NCI-H2227 (cell line): ENCODE measurements around the gene ABCA13.

Experiments
- DNase-seq: peaks from one replicate; lab custom pipeline; 2025; ENCODE audit not compliant: unreplicated experiment; lab: John Stamatoyannopoulos, UW

The ABCA13 gene

GRCh38 chr7:48505051-48505450 lies 333.8 kb downstream of the ABCA13 start:
- no peak for DNase-seq

- no peak for DNase-seq
Measured at GRCh38 chr7:48505466-48505865, 334.2 kb downstream of the ABCA13 start.

DNA sequence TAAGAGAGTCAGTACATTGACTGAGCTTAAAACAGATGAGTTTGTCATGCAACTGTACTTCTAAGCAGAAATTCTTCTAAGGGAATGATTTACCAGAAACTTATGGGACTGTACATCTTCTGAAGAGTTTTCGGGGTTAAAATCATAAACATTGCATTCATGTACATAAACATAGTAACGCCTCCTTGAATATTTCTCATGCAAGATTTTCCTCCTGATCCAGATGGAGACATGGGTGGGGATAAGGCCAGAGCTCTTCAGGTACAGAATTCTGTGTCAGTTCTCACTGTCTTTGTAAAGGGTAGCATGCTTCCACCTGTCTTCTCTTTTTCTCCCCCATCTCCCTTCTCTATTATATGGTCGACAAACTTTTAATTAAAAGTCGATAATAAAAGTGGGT lies 335.3 kb downstream of the ABCA13 start:
- DNase-seq: no peak

DNA sequence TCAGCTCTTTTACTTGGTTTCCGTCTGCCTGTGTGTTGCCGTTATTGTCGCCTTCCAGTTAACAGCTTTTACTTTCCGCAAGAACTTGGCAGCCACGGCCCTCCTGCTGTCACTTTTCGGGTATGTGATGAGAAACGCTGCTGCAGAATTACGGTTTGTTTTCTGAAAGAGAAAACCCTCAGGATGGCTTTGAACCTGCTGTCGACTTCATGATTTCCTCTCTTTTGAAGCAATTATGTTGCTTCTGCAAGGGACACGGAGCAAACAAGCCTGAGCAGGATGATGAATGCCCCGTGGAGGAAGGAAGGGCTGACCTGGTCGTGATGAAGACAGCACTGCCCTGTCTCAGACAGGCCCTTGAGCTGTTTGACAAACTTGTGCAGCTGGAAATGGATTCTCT lies 339.8 kb downstream of the ABCA13 start:
- DNase-seq: no peak

GRCh38 chr7:48512892-48513291 lies 341.6 kb downstream of the ABCA13 start:
- no peak for DNase-seq

GRCh38 chr7:48515171-48515570 lies 343.9 kb downstream of the ABCA13 start:
- DNase-seq: no peak

- no peak for DNase-seq
Measured at GRCh38 chr7:48518092-48518491, 346.8 kb downstream of the ABCA13 start.

GRCh38 chr7:48522692-48523091 lies 351.4 kb downstream of the ABCA13 start:
- no peak for DNase-seq

DNA sequence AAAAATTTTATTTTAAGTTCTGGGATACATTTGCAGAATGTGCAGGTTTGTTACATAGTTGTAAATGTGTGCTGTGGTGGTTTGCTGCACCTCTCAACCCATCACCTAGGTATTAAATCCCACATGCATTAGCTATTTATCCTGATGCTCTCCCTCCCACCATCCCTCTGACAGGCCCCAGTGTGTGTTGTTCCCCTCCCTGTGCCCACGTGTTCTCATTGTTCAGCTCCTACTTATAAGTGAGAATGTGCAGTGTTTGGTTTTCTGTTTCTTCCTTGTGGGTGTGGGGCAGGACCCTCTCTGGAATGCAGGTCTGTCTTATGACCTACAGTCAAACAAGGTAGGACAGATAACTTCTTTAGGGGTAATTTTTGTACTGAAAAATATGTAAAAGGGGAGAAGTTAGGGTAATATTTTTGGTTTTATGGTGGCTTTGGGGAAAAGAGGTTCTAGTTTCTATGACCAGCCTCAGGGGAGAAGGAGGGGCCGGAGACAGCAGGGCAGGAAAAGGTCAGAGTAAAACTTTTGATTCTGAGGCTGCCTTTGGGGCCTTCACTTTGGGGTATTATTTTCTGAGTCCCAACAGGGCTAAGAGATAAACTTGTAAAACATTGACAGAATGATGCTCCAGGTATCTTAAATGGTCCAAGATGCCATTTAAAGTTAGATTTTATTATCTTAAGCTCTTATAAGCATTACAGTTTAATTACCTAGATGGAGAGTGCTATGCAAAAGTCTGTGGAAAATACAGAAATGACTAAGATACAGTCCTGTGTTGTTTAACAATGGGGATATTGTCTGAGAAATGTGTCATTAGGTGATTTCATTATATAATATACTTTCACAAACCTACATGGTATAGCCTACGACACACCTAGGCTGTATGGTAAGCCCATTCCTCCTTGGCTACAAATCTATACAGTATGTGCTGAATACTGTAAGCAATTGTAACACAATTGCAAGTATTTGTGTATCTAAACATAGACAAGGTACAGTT lies 354.8 kb downstream of the ABCA13 start:
- DNase-seq: no peak

- DNase-seq: no peak
Measured at GRCh38 chr7:48528646-48529045, 357.4 kb downstream of the ABCA13 start.

DNA sequence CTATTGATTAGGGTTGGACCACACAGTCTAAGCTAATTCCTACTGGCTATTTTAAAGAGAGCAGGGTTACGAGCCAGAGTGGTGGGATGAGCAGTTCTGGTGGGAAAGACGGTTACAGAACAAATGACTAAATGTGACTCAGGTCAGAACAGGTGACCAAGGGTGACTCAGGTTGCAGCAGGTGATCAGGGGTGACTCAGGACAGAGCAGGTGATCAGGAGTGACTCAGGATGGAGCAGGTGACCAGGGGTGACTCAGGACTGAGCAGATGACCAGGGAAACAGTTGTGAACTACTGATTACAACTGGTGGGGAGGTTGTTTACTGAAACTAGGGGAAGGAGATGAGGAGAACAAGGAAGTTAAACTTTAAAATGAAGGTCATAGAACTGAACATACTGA lies 366.3 kb downstream of the ABCA13 start:
- no peak for DNase-seq

DNA sequence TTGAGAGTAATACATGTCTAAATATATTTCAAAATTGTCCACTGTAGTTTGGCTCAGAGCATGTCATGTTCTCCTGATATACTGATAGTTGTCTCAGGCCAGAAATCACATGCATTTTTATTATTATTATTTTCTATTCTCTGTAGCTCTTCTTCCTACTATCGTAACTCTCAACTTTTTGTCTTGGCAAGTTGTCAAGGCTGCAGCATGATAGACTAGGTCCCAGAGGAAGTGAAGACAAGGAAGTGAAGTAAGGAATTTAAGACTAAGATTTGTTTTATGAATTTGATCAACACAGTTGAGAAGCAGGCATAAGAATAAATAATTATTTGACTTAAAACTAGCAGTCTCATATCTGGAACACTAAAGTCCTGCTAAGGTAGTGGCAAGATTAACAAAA lies 369.5 kb downstream of the ABCA13 start:
- no peak for DNase-seq

DNA sequence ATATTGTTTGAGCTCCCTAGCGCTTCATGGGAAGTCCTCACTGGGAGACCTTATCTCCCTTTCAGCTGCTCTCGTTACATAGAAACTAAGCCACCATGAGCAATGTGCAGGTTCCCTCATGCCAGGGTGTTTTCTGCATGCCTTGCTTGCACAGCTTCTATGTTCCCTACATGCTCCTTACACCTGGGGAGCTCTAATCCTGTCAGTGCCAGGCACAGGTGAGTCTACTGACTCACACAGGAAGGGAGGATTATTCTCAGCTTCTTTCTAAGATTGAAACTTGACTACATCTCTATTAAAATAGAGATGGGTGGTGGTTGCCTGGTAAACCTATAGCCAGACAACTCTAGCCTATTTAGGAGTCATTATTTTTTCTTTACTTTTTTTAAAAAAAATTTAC lies 377.4 kb downstream of the ABCA13 start:
- no peak for DNase-seq

- DNase-seq: no peak
Measured at GRCh38 chr7:48551652-48552051, 380.4 kb downstream of the ABCA13 start.

DNA sequence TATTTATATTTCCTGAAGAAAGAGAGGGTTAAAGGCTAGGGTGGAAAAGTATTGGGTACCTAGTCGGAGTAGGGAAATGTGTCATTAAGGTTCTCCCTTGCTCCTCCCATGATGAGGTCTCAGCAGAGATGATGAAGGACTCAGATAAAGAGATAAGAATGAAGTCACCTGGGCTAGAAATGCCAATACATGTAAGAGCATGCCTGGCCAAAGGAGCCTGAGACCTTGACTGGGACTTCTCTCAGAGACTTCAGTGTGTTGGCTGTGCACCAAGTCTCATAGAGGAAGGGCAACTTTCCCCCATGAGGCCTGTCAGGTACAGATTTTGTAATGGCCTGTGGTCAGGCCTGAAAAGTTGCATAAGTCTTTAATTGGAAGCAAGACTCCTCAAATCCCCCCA lies 392.1 kb downstream of the ABCA13 start:
- no peak for DNase-seq

- DNase-seq: no peak
Measured at GRCh38 chr7:48575516-48575915, 404.3 kb downstream of the ABCA13 start.

DNA sequence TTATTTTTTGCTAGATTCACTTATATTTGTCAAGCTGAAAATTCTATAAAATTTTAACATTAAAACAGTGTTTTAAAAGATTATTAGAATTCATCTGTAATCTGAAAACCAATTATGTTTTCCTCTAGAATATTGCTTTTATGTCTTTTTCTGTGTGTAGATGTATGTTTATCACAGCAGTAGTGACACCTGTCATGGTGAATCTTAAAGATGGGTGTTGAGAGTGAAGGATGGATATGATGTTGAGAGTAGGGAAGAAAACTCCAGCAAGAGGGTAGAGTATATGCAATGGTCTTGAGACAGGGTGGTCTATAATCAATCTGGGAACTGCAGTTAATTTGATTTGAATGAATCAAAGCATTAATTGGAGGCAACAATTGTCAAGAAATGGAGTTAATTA lies 416.2 kb downstream of the ABCA13 start:
- no peak for DNase-seq

- no peak for DNase-seq
Measured at GRCh38 chr7:48594349-48594748, 423.1 kb downstream of the ABCA13 start.

DNA sequence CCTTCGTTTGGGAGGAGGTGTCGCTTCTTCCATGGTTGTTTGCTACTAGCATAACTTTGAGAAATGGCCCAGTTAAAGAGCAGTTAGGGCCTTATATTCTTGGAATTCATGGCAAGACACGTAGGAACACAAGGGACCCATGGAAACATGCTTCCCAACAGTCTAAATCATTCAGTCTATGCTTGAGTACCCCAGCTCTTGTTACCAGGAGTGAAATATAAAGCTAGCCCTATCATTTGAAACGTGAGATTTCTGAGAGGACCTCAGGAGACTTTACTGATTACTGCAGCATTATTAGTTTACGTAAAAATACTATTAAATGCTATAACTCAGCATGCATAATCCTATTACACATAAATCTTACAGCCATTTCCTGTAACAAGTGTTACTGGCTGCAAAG lies 424.5 kb downstream of the ABCA13 start:
- DNase-seq: no peak

DNA sequence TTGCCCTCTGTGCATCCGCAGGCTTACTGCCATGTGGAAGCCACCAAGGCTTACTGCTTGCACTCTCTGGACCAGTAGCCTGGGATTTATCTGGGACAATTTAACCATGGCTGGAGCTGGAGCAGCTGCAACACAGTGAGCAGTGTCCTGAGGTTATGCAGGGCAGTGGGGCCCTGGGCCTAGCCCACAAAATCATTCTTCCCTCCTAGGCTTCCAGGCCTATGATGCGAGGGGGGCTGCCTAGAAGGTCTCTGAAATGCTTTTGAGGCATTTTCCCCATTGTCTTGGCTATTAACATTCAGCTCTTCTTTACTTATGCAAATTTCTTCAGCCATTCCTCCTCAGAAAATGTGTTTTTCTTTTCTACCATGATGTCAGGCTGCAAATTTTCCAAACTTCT lies 439.4 kb downstream of the ABCA13 start:
- no peak for DNase-seq

DNA sequence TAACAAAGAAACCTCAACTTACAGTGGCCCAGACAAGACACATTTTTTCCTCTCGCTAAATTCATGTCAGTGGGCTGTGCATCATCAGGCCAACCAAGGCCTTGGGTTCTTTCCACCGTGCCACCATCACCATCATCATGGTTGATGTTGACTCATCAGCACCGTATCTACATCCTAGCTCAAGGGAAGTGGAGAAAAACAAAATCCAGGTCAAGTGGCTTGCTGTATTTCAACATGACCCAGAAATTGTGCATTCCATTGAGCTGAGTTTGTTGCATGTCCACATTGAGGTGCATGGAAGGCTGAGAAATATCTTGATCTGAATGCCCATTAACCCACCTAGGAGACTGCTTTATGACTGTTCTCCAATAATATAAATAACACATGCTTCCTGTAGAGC lies 440.7 kb downstream of the ABCA13 start:
- DNase-seq: no peak

DNA sequence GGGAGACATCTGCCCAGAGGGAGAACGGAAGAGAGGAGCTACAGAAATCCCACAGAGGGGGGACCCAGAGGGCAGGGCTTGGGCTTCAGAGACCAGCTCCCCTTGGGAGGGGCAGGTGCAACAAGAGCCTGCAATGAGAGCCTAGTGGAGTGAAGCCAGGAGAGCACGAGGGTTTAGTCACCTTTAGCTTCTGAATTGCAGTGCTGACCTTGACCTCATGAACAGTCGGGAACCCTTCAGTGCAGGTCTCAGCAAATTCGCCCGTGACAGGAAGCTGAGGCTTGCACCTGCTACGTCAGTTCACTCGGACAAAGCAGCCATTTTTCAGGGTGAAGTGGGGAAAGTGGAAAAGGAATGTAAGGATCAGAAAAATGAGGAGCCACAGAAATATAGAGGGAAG lies 446.2 kb downstream of the ABCA13 start:
- DNase-seq: no peak

DNA sequence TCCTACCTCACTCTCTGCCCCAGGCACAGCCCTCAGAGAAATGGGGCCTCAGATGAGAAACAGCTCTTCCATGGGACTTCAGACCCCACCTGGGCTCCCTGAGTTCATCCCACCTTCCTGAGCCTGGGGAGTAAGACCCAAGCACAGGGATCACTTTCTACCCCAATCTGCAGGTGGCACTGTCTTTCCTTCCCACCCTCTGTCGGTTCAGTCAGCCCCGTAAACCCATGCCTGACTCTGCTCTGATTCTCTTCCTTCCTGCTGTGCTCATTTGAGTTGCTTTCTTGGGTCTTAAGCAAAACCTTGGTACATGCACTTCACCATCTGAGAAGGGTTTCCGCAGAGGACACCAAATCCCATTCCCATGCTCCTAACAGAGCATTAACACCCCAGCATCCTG lies 446.7 kb downstream of the ABCA13 start:
- DNase-seq: no peak
